IMR-90 (cell line): Measurements from ENCODE around the gene SOX11. TPM values are rescaled to one million over a fixed set of nuclear protein-coding genes. Genes with fewer than 3 reads are reported as not detected.

ENCODE experiments used
- ATAC-seq: fragments of 200-7000 bp; cut with Tn5 transposase; 2 replicates; pipeline ENCODE4 v1.9.1; 2020; ENCODE audit warnings: low read depth, mild to moderate bottlenecking, moderate library complexity
- BruUV-seq: library from RNA; stranded (reverse); fragments of 400-500 nt; replicated peaks from 2 replicates; lab custom pipeline; 2021; lab: Mats Ljungman, UMichigan
- CTCF ChIA-PET: fragments of 300-600 bp; formaldehyde crosslinking; extraction: SDS; loops from one replicate; lab custom pipeline; 2021; ENCODE audit warnings: antibody characterized with exemption; lab: Yijun Ruan, JAX
- POLR2A ChIA-PET: fragments of 300-600 bp; sonication (Branson Sonifier 250); formaldehyde crosslinking; loops from one replicate; lab custom pipeline; 2022; ENCODE audit warnings: antibody characterized with exemption; ENCODE audit not compliant: unreplicated experiment; lab: Charles Lee
- DNase-seq: peaks from one replicate; pipeline ENCODE4 v3.0.0; 2013
- H2AFZ ChIP-seq: replicated peaks from 2 replicates; pipeline ENCODE3; 2013; ENCODE audit warnings: low read length, mild to moderate bottlenecking; ENCODE audit not compliant: poor library complexity
- H2AK5ac ChIP-seq: 2 replicates; pipeline ENCODE4 v1.6.1; 2013; ENCODE audit warnings: low read depth, low read length, inconsistent platforms
- H2AK9ac ChIP-seq: replicated peaks from 2 replicates; pipeline ENCODE3; 2013; ENCODE audit warnings: mild to moderate bottlenecking, low read depth, low read length, moderate library complexity; ENCODE audit not compliant: poor library complexity
- H2BK120ac ChIP-seq: 2 replicates; pipeline ENCODE4 v1.6.1; 2013; ENCODE audit warnings: low read depth, low read length, inconsistent platforms
- H2BK15ac ChIP-seq: 3 replicates; pipeline ENCODE4 v1.6.1; 2013; ENCODE audit warnings: low read depth, low read length, inconsistent platforms
- H2BK20ac ChIP-seq: 2 replicates; pipeline ENCODE4 v1.6.1; 2013; ENCODE audit warnings: low read depth, mild to moderate bottlenecking, inconsistent platforms, low read length, moderate library complexity
- H2BK5ac ChIP-seq: 2 replicates; pipeline ENCODE4 v1.6.1; 2013; ENCODE audit warnings: mild to moderate bottlenecking, low read depth, low read length, inconsistent platforms; ENCODE audit not compliant: poor library complexity, severe bottlenecking
- H3K14ac ChIP-seq: replicated peaks from 2 replicates; pipeline ENCODE4 v1.6.1; 2013; ENCODE audit warnings: low read depth, low read length, inconsistent platforms
- H3K18ac ChIP-seq: 2 replicates; pipeline ENCODE4 v1.6.1; 2013; ENCODE audit warnings: low read depth, low read length, control low read depth
- H3K23ac ChIP-seq: 2 replicates; pipeline ENCODE4 v1.6.1; 2013; ENCODE audit warnings: low read depth, low read length, inconsistent platforms
- H3K27ac ChIP-seq: 2 replicates; pipeline ENCODE4 v1.5.1; 2013; ENCODE audit warnings: mild to moderate bottlenecking, control low read depth, low read length; ENCODE audit not compliant: insufficient read depth
- H3K27me3 ChIP-seq: 2 replicates; pipeline ENCODE4 v1.6.1; 2013; ENCODE audit warnings: low read length; ENCODE audit not compliant: control insufficient read depth, insufficient read depth
- H3K36me3 ChIP-seq: 2 replicates; pipeline ENCODE4 v1.6.1; 2013; ENCODE audit warnings: low read length, mixed read lengths; ENCODE audit not compliant: control insufficient read depth, insufficient read depth
- H3K4ac ChIP-seq: 2 replicates; pipeline ENCODE4 v1.6.1; 2013; ENCODE audit warnings: low read depth, low read length, inconsistent platforms
- H3K4me1 ChIP-seq: 2 replicates; pipeline ENCODE4 v1.6.1; 2013; ENCODE audit warnings: low read length, mixed read lengths; ENCODE audit not compliant: control insufficient read depth, insufficient read depth
- H3K4me2 ChIP-seq: 2 replicates; pipeline ENCODE4 v1.6.1; 2013; ENCODE audit warnings: low read depth, mild to moderate bottlenecking, control low read depth, low read length, moderate library complexity
- H3K4me3 ChIP-seq: 2 replicates; pipeline ENCODE4 v1.5.1; 2013; ENCODE audit warnings: low read depth, mild to moderate bottlenecking, control low read depth, low read length, moderate library complexity; ENCODE audit not compliant: insufficient read depth
- H3K56ac ChIP-seq: 2 replicates; pipeline ENCODE4 v1.6.1; 2013; ENCODE audit warnings: low read length, inconsistent platforms; ENCODE audit not compliant: insufficient read depth; ENCODE audit errors: extremely low read depth
- H3K79me1 ChIP-seq, 2 experiments: 2 replicates each; pipeline ENCODE4 v1.6.1; 2013; ENCODE audit warnings: low read length in 2 of 2, inconsistent platforms in 1 of 2, low read depth in 1 of 2
- H3K9ac ChIP-seq: 2 replicates; pipeline ENCODE4 v1.6.1; 2013; ENCODE audit warnings: low read depth, low read length, control low read depth
- H3K9me1 ChIP-seq: 2 replicates; pipeline ENCODE4 v1.6.1; 2013; ENCODE audit warnings: low read length, inconsistent platforms; ENCODE audit not compliant: insufficient read depth
- H3K9me3 ChIP-seq: 2 replicates; pipeline ENCODE4 v1.6.1; 2013; ENCODE audit warnings: low read length; ENCODE audit not compliant: control insufficient read depth, insufficient read depth
- H4K20me1 ChIP-seq: 2 replicates; pipeline ENCODE4 v1.6.1; 2013; ENCODE audit warnings: low read length, inconsistent platforms; ENCODE audit not compliant: insufficient read depth
- H4K5ac ChIP-seq: 2 replicates; pipeline ENCODE4 v1.6.1; 2013; ENCODE audit warnings: mild to moderate bottlenecking, low read depth, low read length, control low read depth
- H4K8ac ChIP-seq, 2 experiments: 2 replicates each; pipeline ENCODE4 v1.6.1; 2013; ENCODE audit warnings: low read depth in 2 of 2, low read length in 2 of 2, control low read depth in 1 of 2, inconsistent platforms in 1 of 2
- H4K91ac ChIP-seq: 2 replicates; pipeline ENCODE4 v1.6.1; 2013; ENCODE audit warnings: low read depth, low read length, inconsistent platforms; ENCODE audit not compliant: insufficient read depth
- BHLHE40 ChIP-seq: fragments of 150-350 bp; IDR thresholded peaks from 2 replicates; pipeline ENCODE4 v1.6.1; 2016; ENCODE audit warnings: mild to moderate bottlenecking, low read depth, low read length
- MAFK ChIP-seq: IDR thresholded peaks from 2 replicates; pipeline ENCODE4 v1.6.1; 2012; ENCODE audit warnings: low read depth, low read length, improper control_type of control experiment
- MXI1 ChIP-seq: IDR thresholded peaks from 2 replicates; pipeline ENCODE4 v1.6.1; 2012; ENCODE audit warnings: low read depth, mild to moderate bottlenecking, low read length, moderate library complexity, borderline replicate concordance
- WGBS, 2 experiments: methylation state at CpG; one replicate each; pipeline versions ENCODE4 v1.1.5 to v1.1.7; 2013; ENCODE audit warnings: missing lambda C conversion rate in 2 of 2; ENCODE audit not compliant: insufficient read length in 1 of 2; ENCODE audit errors: extremely low coverage in 2 of 2; 5-methylcytosine and 5-hydroxymethylcytosine counted together
- dilution Hi-C: fragments of 300-500 bp; cut with HindIII; formaldehyde crosslinking; loops from one replicate; pipeline ENCODE4 v1.14.3; 2018; ENCODE audit warnings: low sequenced_read_pairs; ENCODE audit not compliant: unreplicated experiment
- in situ Hi-C: fragments of 300-500 bp; cut with MboI; formaldehyde crosslinking; loops from 3 replicates; pipeline ENCODE4 v1.14.3; 2019; ENCODE audit warnings: low sequenced_read_pairs, inconsistent platforms, mixed read lengths
- intact Hi-C: fragments of 100-400 bp; cut with micrococcal nuclease; formaldehyde crosslinking; loops from 2 replicates; pipeline ENCODE4 v1.10.0; 2022
- polyA plus RNA-seq, 3 experiments: library from polyadenylated mRNA; depleted of rRNA; stranded (reverse); fragments of >200 nt; gene quantifications; 2 replicates each; pipeline ENCODE4 v1.2.3, GENCODE V29; 2012; ENCODE audit warnings: low replicate concordance in 1 of 3
- total RNA-seq: library from RNA; depleted of rRNA; stranded (reverse); fragments of >200 nt; gene quantifications from 2 replicates; pipeline ENCODE4 v1.2.3, GENCODE V29; 2012
- TF ChIP-seq, protein P1 (sequence below): fragments of 150-350 bp; IDR thresholded peaks from 2 replicates; pipeline ENCODE4 v1.6.1; 2016; ENCODE audit warnings: low read depth, mild to moderate bottlenecking, low read length, moderate library complexity, borderline replicate concordance
- TF ChIP-seq, protein P2 (sequence below): conservative IDR thresholded peaks from 2 replicates; pipeline ENCODE4 v1.5.1; 2012; ENCODE audit warnings: mild to moderate bottlenecking, low read depth, low read length, improper control_type of control experiment

The SOX11 gene
- total and polyA plus RNA-seq, 2 of the 4 experiments (the other 2 are of a cell fraction): 1.9 to 2.2 TPM

DNA sequence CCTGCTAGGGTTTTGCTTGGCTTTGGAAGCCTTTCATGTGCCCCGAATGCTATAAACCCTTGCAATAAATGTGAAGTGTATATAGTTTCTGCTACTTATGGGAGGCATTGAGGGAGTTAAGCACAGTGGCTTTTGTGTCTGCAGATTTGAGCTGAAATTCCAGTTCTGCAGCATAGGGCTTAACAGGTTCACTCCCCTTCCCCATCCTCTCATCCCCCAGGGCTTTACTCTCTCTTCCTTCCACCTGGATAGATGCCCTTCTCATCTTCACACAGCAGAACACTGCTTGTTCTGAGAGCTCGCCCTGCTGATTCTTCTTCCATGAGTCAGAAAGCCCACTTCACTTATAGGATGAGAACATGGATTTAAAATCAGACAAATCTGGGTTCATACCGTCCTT is 37.2 kb downstream of the SOX11 start:
- Histone ChIP-seq H3K4me2 (no peak overlapping the region), H3K4me1 (no peaks in the 10 kb centered on the region; the same call in 1 of the 2 replicates), H4K8ac (no peak overlapping the region), H3K4me3 (no peak overlapping the region), H2BK15ac (no peak overlapping the region), H3K79me1 (no peaks in the 10 kb centered on the region), H3K9me1 (no peaks in the 10 kb centered on the region), H2BK5ac (no peak overlapping the region), H3K18ac (no peak overlapping the region), H2BK120ac (no peak overlapping the region), H3K36me3 (no peaks in the 10 kb centered on the region), H3K9ac (no peak overlapping the region), H4K20me1 (no peaks in the 10 kb centered on the region), H2AFZ (no peak overlapping the region), H4K5ac (no peak overlapping the region), H3K23ac (no peak overlapping the region), H3K4ac (no peak overlapping the region), H3K27ac (no peak overlapping the region), H3K14ac (no peak overlapping the region), H4K91ac (no peak overlapping the region), H3K9me3 (no peaks in the 10 kb centered on the region), H3K56ac (no peak overlapping the region), H2AK9ac (no peak overlapping the region), H3K27me3 (no peaks in the 10 kb centered on the region; the same call in 1 of the 2 replicates), H2AK5ac (no peak overlapping the region), H2BK20ac (no peak overlapping the region)
- dilution Hi-C loops: no loop called here
- in situ Hi-C loops: no loop called here
- ChIA-PET CTCF (no interaction called here), POLR2A (no interaction called here)
- ATAC-seq: no peak
- DNase-seq: no peak
- BruUV-seq: no TSS peak
- no CpG with 5 or more reads among the region's 3 CpGs for WGBS, 2 experiments
- TF ChIP-seq, protein P1, sequence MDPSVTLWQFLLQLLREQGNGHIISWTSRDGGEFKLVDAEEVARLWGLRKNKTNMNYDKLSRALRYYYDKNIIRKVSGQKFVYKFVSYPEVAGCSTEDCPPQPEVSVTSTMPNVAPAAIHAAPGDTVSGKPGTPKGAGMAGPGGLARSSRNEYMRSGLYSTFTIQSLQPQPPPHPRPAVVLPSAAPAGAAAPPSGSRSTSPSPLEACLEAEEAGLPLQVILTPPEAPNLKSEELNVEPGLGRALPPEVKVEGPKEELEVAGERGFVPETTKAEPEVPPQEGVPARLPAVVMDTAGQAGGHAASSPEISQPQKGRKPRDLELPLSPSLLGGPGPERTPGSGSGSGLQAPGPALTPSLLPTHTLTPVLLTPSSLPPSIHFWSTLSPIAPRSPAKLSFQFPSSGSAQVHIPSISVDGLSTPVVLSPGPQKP: no peak
- TF ChIP-seq MXI1 (no peak), BHLHE40 (no peak), MAFK (no peak)
- TF ChIP-seq, protein P2, sequence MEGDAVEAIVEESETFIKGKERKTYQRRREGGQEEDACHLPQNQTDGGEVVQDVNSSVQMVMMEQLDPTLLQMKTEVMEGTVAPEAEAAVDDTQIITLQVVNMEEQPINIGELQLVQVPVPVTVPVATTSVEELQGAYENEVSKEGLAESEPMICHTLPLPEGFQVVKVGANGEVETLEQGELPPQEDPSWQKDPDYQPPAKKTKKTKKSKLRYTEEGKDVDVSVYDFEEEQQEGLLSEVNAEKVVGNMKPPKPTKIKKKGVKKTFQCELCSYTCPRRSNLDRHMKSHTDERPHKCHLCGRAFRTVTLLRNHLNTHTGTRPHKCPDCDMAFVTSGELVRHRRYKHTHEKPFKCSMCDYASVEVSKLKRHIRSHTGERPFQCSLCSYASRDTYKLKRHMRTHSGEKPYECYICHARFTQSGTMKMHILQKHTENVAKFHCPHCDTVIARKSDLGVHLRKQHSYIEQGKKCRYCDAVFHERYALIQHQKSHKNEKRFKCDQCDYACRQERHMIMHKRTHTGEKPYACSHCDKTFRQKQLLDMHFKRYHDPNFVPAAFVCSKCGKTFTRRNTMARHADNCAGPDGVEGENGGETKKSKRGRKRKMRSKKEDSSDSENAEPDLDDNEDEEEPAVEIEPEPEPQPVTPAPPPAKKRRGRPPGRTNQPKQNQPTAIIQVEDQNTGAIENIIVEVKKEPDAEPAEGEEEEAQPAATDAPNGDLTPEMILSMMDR: no peak
- intact Hi-C loops: no loop called here
